Renal pelvis (tissue), 4 donors: ENCODE results near the gene MRPL28. TPM values are rescaled to one million over a fixed set of nuclear protein-coding genes. Genes with fewer than 3 reads are reported as not detected.
"Not testable (repeated sequence)": the region's sequence is repeated elsewhere in the genome, so short reads cannot be mapped to it uniquely, and the experiment has no call there.

Experiments
- DNase-seq: peaks from one replicate; pipeline ENCODE4 v3.0.0-alpha.2; 2013
- polyA plus RNA-seq, 3 donors: library from polyadenylated mRNA; unstranded; fragments of 120-200 nt; gene quantifications; one replicate each; pipeline ENCODE4 v1.2.1, GENCODE V29; 2013; ENCODE audit not compliant: insufficient read length in 3 of 3

MRPL28 gene
- polyA plus RNA-seq, 3 donors = 66.6 to 94.3 (median 88.1) TPM

DNA sequence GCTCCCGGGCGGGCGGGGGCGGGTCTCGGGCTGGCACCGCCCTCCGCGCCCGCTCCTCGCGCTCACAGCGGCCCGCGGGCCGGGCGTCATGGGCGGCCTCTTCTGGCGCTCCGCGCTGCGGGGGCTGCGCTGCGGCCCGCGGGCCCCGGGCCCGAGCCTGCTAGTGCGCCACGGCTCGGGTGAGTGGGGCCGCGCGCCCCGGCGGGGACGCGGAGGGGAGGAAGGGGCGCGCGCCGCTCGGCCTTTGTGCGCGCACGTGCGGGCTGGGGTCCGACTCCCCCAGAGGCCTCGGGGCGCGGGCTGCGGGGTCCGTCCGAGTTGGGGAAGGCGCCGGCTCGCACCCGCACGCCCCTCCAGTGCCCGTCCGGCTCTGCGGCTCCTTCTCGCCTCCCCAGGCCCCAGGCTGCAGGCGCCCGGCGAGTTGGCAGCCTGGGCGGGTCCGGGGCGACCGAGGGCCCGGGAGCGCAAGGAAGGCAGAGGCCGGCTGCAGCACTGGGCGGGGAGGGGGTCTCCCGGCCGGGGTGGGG lies 26.9 kb upstream of the MRPL28 start, which contains the start of gene NME4:
Gene NME4, plus strand, starts transcription at position 65 of the 527 bp plus-strand sequence. Its CDS starts 24 bp downstream, at position 89.
- no peak for DNase-seq

DNA sequence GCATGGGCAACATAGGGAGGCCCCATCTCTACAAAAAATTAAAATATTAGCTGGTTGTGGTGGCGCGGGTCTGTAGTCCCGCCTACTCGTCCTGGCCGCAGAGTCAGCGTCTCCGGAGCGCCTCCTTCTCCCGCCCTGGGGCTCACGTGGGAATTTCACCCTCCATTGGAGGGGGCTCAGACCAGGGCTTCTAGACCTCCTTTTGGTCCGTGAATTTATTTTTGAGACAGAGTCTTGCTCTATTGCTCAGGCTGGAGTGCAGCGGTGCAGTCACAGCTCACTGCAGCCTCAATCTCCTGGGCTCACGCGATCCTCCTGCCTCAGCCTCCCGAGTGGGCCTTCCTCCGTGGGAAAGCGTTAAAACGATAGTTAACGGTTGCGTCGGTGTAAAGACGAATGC lies 26.3 kb upstream of the MRPL28 start:
- DNase-seq = no peak

DNA sequence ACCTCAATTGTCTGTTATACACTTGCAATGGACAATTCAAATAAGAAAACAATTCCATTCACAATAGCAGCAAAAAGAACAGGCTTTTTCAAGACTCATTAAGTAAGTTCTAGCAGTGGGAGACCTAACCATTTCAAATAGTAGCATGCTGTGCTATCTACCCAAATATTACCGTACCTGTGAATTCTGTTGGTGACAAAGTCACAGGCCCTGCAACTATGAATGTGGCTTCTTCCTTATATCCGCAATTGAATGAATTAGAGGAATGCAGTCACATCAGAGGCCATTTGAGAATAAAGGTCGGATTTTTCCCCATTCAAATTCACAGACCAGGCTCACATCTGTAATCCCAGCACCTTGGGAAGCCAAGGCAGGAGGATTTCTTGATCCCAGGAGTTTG lies 25.9 kb upstream of the MRPL28 start:
- no peak for DNase-seq

DNA sequence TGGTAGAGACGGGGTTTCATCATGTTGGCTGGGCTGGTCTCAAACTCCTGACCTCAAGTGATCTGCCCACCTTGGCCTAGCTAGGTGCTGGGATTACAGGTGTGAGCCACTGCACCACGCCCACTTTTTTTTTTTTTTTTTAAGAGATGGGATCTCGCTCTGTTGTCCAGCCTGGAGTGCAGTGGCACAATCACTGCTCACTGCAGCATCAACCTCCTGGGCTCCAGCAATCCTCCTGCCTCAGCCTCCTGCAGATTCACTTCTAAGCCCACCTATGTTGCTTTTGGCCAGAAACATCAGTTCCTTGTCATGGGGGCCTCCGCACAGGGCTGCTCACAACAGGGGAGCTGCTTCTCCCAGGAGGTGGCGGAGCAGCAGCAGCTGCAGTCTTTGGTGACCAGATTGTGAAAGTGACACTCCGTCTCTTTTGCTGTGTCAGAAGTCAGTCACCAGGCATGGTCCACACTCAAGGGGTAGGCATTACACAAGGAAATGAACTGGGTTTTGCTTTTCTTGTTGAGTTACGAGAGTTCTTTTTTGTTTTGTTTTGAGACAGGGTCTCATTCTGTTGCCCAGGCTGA lies 22.2 kb upstream of the MRPL28 start:
- DNase-seq = no peak

DNA sequence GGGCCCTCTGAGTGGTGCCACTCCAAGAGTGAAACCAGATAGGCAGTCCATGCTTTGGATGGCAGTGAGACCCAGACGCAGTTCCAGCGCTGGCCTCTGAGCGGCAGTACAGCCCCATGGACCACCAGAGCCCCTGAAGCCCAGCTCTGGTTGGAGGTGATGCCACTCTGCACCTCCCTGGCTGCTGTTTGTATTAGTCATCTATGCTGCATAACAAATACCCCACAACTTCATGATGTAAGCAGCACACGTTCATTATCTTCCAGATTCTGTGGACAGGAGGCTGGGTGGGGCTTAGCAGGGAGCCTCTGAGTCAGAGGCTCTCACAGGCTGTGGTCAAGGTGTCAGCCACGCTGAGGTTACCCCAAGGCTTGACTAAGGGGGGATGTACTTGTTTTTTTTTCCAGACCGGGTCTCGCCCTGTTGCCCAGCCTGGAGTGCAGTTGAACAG lies 21.6 kb upstream of the MRPL28 start:
- DNase-seq = no peak

DNA sequence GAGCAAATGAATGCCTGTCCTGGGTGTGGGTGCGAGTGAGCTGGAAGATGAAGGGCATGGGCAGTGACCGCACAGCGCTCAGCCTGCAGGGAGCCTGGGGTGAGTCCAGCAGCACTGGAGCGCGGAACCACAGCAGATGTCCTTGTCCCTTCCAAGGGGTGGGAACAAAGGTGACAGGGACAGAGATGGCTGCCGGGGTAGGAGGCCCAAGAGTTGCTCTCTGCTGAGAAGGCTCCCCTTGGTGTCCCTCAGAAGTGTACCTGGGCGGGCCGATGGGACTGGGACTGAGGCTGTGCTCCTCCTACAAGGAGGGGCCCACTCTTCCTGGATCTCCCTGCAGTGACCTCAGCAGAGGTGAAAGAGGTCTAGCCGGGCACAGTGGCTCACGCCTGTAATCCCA lies 19.0 kb upstream of the MRPL28 start:
- DNase-seq = no peak

DNA sequence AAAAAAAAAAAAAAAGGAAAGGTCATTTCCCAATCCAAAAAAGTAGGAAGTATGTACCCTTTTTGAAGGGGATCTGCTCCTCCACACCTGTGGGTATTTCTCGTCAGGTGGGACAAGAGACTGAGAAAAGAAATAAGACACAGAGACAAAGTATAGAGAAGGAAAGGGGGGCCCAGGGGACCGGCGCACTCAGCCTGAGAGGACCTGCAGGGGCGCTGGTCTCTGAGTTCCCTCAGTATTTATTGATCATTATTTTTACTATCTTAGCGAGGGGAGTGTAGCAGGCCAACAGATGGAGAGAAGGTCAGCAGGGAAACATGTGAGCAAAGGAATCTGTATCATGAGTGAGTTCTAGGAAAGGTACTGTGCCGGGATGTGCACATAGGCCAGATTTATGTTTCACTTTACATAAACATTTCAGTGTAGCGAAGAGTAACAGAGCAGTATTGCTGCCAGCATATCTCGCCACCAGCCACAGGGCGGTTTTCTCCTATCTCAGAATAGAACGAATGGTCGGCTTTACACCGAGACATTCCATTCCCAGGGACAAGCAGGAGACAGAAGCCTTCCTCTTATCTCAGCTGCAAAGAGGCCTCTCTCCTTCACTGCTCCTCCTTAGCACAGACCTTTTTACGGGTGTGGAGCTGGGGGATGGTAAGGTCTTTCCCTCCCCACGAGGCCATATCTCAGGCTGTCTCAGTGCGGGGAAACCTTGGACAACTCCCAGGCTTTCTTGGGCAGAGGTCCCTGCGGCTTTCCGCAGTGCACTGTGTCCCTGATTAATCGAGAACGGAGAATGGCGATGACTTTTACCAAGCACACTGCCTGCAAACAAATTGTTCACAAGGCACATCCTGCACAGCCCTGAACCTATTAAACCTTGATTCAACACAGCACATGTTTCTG lies 17.7 kb upstream of the MRPL28 start:
- DNase-seq = not testable (repeated sequence)

DNA sequence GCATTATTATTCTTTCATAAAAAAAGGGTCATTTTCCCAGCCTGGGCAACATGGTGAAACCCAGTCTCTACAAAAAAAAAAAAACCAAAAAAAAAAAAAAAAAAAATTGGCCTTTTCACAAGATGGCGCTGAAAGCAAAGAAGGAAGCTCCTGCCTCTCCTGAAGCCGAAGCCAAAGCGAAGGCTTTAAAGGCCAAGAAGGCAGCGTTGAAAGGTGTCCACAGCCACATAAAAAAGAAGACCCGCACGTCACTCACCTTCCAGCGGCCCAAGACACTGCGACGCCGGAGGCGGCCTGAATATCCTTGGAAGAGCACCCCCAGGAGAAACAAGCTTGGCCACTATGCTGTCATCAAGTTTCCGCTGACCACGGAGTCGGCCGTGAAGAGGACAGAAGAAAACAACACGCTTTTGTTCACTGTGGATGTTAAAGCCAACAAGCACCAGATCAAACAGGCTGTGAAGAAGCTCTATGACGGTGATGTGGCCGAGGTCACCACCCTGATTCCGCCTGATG lies 16.4 kb upstream of the MRPL28 start:
- no peak for DNase-seq

DNA sequence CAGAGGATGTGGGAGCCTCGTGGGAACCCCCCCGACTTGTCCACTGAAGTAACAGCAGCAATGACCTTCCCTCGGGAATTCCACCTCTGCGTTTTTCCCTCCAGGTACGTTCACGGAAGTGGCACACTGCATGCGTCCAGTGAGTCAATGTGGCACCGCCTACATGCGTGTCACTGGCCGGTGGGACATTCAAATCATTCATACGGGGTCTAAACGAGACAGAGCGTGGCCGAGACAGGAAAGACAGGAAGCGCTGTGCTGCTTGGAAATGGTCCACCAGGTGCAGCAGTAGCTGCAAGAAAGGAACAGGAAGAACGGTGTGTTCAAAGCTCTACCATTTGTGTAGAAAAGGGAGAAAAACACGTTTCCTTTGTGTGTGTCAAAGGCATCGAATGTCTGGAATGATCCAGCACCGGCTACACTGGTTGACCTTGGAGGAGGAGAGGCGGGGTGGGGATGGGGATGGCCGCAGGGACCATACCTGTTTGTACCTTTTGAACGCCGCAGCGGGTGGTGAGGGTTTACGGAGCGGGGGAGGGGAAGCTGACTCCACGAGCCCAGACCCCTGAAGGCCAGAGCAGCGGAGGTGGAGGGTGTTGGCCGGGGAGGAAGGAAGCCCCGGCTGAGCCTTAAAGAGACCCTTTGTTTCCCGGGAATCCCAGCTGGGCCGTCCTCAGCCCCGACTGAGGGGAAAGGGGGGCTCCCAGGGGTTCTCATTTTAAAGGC lies 13.2 kb upstream of the MRPL28 start:
- no peak for DNase-seq

DNA sequence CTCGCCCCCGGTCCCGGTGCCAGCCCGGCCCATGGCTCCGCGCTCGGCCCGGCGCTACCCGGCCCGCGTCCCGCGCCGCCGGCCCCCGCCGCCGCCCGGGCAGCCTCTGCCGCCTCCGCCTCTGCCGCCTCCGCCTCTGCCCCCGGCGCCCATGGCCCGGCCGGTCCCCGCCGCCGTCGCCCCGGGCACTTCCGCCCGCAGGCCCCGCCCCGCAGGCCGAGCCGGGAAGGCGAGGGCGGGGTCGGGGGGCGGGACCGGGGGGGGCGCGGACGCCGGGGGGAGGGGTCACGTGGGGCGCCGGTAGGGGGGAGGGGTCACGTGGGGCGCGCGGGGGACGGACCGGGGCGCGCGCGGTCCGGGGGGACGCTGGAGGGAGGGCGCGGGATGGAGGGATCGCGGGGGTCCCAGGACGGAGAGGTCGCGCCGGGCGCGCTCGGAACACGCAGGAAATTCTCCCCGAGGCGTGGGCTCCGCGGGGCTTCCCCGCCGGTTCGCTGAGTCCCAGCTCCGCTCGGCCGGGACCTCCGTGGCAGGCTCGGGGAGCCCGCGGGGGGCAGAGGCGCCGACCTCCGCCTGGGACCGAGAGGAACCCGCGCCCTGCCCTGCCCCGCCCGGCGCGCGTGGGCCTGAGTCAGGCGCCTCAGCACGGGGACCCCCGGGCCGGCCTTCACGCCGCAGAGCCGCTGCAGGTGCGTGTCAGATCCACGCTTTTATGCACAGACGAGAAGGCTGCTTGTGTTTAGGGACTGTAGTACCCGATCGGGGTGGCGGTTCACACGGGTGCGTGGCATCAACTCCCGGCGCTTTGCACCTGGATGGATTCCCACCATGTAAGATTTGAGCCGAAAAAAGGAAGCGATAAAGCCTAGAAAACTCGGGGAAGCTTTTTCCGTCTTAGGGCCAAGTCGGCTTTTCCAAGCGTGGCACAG lies 11.7 kb upstream of the MRPL28 start, which contains the start of gene PGAP6:
Gene PGAP6, minus strand, starts transcription at position 190 of the 929 bp plus-strand sequence. Its CDS starts 157 bp downstream, at position 33.
- no peak for DNase-seq

DNA sequence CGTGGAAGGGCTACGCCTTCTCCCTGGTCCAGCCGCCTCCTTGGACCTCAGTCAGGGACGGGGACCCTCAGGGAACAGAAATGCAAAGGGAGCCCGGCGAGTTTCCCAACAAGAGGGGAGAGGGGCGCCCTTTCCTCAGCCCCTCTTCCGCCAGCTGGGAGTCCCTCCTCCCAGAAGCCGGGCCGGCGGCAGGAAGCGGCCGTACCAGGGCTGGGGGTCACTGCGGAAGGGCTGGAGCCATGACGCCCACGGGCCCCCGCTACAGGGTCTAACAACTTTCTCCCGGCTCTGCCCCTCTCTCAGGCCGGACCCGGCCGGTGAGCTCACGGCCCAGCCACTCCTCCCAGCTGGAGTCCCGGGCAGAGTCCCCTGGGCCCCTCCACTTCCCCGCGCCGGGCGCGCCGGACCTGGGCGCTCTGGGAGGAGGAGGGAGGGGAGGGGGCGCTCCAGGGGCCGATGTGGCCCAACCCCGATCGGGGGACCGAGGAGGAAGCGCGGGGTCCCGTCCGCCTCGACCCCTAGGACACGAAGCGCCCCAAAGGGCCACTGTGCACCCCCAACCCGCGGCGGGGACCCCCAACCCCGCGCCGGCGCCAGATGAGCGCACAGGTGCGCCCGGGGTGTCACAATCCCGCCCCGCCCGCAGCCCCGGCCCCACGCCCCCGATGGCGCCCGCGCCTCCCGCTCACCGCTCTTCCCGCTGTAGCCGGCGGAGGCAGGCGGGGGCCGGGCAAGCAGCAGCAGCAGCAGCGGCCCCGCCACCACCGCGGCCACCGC lies 10.9 kb upstream of the MRPL28 start:
- DNase-seq = no peak

DNA sequence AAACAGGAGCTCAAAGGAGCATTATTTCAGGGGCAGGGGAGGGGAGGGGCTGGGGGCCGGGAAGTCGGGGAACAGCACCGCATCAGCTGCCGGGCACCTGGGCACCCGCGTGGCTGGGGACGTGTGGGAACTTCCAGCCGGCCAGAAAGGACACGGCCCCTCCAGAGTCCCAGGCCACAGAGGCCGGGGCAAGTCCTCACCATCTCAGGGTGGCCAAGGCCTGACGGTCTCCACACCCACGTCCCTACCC lies 10.3 kb upstream of the MRPL28 start:
- no peak for DNase-seq

DNA sequence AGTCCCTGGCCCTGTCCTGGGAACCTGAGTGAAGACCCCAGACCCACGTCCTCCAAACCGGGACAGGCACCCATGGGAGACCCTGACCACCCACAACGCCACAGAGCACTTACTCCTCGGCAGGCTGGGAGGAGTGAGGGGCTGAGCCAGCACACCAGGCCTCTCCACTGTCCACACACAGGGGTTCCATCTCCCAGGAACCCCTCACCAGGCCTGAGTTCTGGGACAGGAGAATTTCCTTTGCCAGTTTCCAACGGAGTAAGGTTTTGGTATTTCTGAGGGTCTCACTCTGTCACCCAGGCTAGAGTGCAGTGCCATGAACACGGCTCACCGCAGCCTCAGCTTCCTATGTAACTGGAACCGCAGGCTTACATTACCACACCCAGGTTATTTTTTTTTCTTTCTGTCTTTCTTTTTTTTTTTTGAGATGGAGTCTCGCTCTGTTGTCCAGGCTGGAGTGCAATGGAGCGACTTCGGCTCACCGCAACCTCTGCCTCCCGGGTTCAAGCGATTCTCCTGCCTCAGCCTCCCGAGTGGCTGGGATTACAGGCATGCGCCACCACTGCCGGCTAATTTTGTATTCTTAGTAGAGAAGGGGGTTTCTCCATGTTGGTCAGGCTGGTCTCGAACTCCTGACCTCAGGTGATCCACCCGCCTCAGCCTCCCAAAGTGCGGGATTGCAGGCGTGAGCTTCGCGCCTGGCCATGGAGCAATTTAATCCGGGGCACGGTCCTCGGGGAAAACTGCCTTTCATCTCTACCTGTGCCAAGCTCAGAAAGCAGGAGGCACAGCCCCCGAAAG lies 9.8 kb upstream of the MRPL28 start:
- no peak for DNase-seq

DNA sequence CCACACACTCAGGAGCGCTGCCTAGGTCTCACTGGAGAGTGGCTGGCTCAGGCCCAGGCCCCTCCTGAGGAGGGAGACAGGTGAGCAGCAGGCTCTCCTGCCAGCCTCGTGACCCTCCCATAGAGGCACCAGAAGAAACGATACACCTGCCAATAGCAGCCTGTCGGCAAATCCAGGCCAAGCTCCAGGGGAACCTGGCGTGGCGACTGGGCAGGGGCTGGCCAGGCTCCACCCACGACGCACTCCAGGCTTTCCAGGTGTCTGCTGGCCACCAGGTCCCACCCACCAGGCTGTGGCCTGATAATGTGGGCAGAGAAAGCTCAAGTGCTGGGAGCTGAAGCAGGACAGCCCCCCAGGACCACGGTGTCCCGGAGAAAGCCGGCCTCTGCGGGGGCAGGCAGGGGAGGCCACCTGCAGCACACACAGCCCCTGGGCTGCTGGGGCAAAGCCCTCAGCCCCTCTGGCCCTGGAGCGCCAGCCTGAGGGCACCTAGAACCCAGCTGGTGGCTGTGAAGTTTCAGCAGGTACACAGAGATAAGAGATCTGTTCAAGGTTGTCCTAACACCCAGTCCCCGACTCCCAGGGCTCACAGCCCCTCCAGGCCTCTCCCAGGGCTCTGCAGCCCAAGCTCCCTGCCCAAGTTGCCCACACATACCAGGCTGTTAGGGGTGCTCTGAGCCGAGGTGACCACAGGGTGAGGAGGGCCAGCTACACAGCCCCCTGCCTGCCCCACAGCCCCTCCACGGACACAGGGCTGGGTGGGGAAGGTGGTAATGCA lies 9.0 kb upstream of the MRPL28 start:
- DNase-seq = no peak

DNA sequence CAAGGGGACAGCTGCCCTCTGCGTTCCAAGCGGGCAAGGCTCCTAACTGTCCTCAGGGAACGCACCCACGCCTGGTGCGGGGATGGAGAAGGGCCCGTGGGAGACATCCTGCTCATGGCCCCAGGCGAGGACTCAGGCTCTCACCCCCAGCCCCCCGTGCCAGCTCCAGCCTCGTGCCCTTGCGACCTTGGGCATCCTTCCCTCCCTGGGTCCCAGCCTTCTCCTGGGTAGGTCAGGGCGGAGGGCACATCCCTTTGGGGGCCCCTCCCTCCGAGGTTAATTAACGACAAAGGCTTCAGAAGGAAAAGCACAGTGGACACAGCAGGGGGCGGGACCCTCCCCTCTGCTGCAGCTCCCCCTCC lies 8.5 kb upstream of the MRPL28 start:
- no peak for DNase-seq

DNA sequence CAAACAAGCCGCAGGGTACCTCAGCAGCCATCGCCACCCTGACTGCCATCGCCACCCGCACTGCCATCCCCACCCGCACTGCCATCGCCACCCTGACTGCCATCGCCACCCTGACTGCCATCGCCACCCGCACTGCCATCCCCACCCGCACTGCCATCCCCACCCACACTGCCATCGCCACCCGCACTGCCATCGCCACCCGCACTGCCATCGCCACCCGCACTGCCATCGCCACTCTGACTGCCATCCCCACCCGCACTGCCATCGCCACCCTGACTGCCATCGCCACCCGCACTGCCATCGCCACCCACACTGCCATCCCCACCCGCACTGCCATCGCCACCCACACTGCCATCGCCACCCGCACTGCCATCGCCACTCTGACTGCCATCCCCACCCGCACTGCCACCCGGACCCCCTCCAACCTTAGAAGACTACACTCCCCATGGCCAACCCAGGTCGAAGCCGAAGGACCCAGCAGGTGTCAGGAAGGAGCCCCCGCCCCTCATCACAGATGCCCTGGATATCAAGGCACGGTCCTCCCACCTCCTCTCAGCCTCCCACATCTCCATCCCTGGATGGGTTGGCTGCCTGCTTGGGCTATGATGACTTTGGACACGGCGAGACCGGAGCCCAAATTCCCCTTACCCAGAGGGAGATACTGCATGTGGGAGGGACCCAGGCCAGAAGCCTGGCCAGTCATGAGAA lies 7.9 kb upstream of the MRPL28 start:
- not testable (repeated sequence) for DNase-seq

DNA sequence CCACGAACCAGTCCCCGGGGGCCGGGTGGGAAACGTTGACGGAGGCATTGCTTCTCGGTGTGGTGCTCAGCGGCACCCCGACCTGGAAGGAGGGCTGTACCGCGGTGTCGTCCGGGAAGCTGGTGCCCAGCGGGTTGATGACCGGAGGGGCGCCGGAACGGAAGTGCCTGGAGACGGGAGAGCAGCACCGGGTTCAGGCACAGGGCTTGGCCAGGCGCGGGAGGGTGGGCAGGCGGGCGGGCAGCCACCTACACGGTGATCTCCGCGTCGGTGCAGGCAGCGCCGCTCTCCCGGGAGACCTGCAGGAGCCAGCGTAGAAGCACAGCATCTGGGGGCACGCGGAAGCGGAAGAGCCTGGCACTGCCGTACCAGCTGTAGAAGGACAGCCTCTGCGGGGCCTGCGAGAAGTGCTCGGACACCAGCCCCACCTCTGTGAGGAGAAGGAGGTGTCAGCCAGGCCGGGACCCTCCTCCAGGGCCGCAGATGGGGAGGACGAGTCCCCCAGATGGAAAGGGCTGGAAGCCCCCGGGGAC lies 7.1 kb upstream of the MRPL28 start:
- DNase-seq = no peak
